GM23338 (cell line): ENCODE measurements around the gene ZBTB14. TPM values are rescaled to one million over a fixed set of nuclear protein-coding genes. Genes with fewer than 3 reads are reported as not detected.

Source experiments
- ATAC-seq: fragments of 200-7000 bp; cut with Tn5 transposase; 3 replicates; pipeline ENCODE4 v1.9.1; 2020
- DNase-seq: peaks from one replicate; pipeline ENCODE4 v3.0.0-alpha.2; 2015; ENCODE audit warnings: low spot score
- H2AFZ ChIP-seq: fragments of 200-600 bp; sonication (generic); 2 replicates; pipeline ENCODE4 v1.8.0; 2016; ENCODE audit warnings: antibody characterized with exemption, mild to moderate bottlenecking, moderate library complexity
- H3F3A ChIP-seq: fragments of 200-600 bp; sonication (generic); replicated peaks from 2 replicates; pipeline ENCODE4 v1.8.0; 2017; ENCODE audit warnings: antibody characterized with exemption, mixed run types, low read depth
- H3K27ac ChIP-seq: fragments of 200-600 bp; sonication (generic); 2 replicates; pipeline ENCODE4 v1.6.1; 2016; ENCODE audit warnings: low read depth
- H3K27me3 ChIP-seq: fragments of 200-600 bp; sonication (generic); 2 replicates; pipeline ENCODE4 v1.8.0; 2016; ENCODE audit warnings: mild to moderate bottlenecking, mixed run types, moderate library complexity; ENCODE audit not compliant: insufficient read depth
- H3K36me3 ChIP-seq: fragments of 200-600 bp; sonication (generic); 2 replicates; pipeline ENCODE4 v1.8.0; 2016; ENCODE audit warnings: mild to moderate bottlenecking; ENCODE audit not compliant: insufficient read depth
- H3K4me1 ChIP-seq: fragments of 200-600 bp; sonication (generic); 2 replicates; pipeline ENCODE4 v1.8.0; 2016; ENCODE audit warnings: mild to moderate bottlenecking, moderate library complexity; ENCODE audit not compliant: insufficient read depth
- H3K4me2 ChIP-seq: fragments of 200-600 bp; sonication (generic); 2 replicates; pipeline ENCODE4 v1.7.1; 2017; ENCODE audit warnings: mixed run types
- H3K4me3 ChIP-seq: fragments of 200-600 bp; sonication (generic); 2 replicates; pipeline ENCODE4 v1.6.1; 2016; ENCODE audit warnings: mixed run types
- H3K79me2 ChIP-seq: fragments of 200-600 bp; sonication (generic); replicated peaks from 2 replicates; pipeline ENCODE4 v1.8.0; 2017; ENCODE audit warnings: mild to moderate bottlenecking; ENCODE audit not compliant: insufficient read depth
- H3K9me2 ChIP-seq: fragments of 200-600 bp; sonication (generic); 2 replicates; pipeline ENCODE4 v1.8.0; 2017; ENCODE audit not compliant: insufficient read depth
- H4K20me1 ChIP-seq: fragments of 200-600 bp; sonication (generic); replicated peaks from 2 replicates; pipeline ENCODE4 v1.8.0; 2017; ENCODE audit warnings: mild to moderate bottlenecking; ENCODE audit not compliant: insufficient read depth
- H3K27ac Mint-ChIP-seq: 2 replicates; pipeline ENCODE4 v1.8.0; 2020; ENCODE audit warnings: inconsistent platforms, mild to moderate bottlenecking, moderate library complexity, mixed read lengths
- H3K27me3 Mint-ChIP-seq: 3 replicates; pipeline ENCODE4 v1.8.0; 2022; ENCODE audit warnings: low read depth, mild to moderate bottlenecking, moderate library complexity, mixed read lengths, inconsistent platforms; ENCODE audit not compliant: insufficient read depth, poor library complexity
- H3K36me3 Mint-ChIP-seq: 3 replicates; pipeline ENCODE4 v1.8.0; 2021; ENCODE audit warnings: low read depth, mild to moderate bottlenecking, inconsistent platforms, moderate library complexity, mixed read lengths
- H3K4me1 Mint-ChIP-seq: 3 replicates; pipeline ENCODE4 v1.8.0; 2020; ENCODE audit warnings: mild to moderate bottlenecking, inconsistent platforms, mixed read lengths
- H3K4me3 Mint-ChIP-seq: 3 replicates; pipeline ENCODE4 v1.8.0; 2021; ENCODE audit warnings: moderate library complexity, mild to moderate bottlenecking, inconsistent platforms, mixed read lengths
- H3K9me3 Mint-ChIP-seq: 3 replicates; pipeline ENCODE4 v1.8.0; 2020; ENCODE audit warnings: moderate library complexity, mild to moderate bottlenecking, inconsistent platforms, mixed read lengths
- ETS1 ChIP-seq: IDR thresholded peaks from 2 replicates; pipeline ENCODE4 v1.6.1; 2016; ENCODE audit warnings: antibody characterized with exemption
- NANOG ChIP-seq: IDR thresholded peaks from 2 replicates; pipeline ENCODE4 v1.6.1; 2016; ENCODE audit warnings: antibody characterized with exemption, borderline replicate concordance
- ZNF462 ChIP-seq: fragments of 250-450 bp; sonication (Bioruptor Pico); IDR thresholded peaks from 2 replicates; pipeline ENCODE4 v1.5.0; 2020; ENCODE audit warnings: mild to moderate bottlenecking, moderate library complexity
- polyA plus RNA-seq: library from polyadenylated mRNA; unstranded; fragments of >200 nt; fragmentation: Nextera tagmentation; extraction: Ambion mirVana; gene quantifications from 2 replicates; pipeline ENCODE4 v1.2.1, GENCODE V29; 2016
- total RNA-seq: library from RNA; depleted of rRNA; stranded (reverse); fragments of >200 nt; shearing (Covaris generic); gene quantifications from 2 replicates; pipeline ENCODE4 v1.2.3, GENCODE V29; 2014

The ZBTB14 gene
- total and polyA plus RNA-seq, 2 experiments from 2014 or later: 5.2 to 16.8 TPM

- no peak for TF ChIP-seq ETS1
These were observed 20.3 kb upstream of the ZBTB14 start (continued) for GRCh38 chr18:5315838-5316237.

GRCh38 chr18:5311301-5311989 lies 15.9 kb upstream of the ZBTB14 start:
- DNase-seq (no peak), ATAC-seq (no peak)
- Histone ChIP-seq H3K27ac (no peak overlapping the region), H3K4me2 (no peak overlapping the region), H3K27me3 (no peaks in the 10 kb centered on the region), H3K9me2 (no peaks in the 10 kb centered on the region), H3K36me3 (no peaks in the 10 kb centered on the region), H2AFZ (no peak overlapping the region), H3K79me2 (no peaks in the 10 kb centered on the region), H4K20me1 (no peaks in the 10 kb centered on the region), H3K4me3 (no peak overlapping the region), H3K4me1 (no peaks in the 10 kb centered on the region), H3F3A (0 out of 2 replicates have a peak, but pooled peaks cover 4% of the 10 kb centered on the region)
- Mint-ChIP-seq H3K9me3 (no peaks in the 10 kb centered on the region), H3K4me3 (no peak overlapping the region), H3K27ac (no peak overlapping the region), H3K27me3 (no peaks in the 10 kb centered on the region), H3K36me3 (no peaks in the 10 kb centered on the region), H3K4me1 (no peaks in the 10 kb centered on the region)
- TF ChIP-seq NANOG (no peak), ZNF462 (CRISPR knock-in tag) (no peak)
